ENCODE results near the gene SEMA4C. TPM values are rescaled to one million over a fixed set of nuclear protein-coding genes. Genes with fewer than 3 reads are reported as not detected.

SEMA4C gene
- total and polyA plus RNA-seq, 2 of the 4 experiments (the other 2 are of a cell fraction) = 15.8 to 24.3 TPM

DNA sequence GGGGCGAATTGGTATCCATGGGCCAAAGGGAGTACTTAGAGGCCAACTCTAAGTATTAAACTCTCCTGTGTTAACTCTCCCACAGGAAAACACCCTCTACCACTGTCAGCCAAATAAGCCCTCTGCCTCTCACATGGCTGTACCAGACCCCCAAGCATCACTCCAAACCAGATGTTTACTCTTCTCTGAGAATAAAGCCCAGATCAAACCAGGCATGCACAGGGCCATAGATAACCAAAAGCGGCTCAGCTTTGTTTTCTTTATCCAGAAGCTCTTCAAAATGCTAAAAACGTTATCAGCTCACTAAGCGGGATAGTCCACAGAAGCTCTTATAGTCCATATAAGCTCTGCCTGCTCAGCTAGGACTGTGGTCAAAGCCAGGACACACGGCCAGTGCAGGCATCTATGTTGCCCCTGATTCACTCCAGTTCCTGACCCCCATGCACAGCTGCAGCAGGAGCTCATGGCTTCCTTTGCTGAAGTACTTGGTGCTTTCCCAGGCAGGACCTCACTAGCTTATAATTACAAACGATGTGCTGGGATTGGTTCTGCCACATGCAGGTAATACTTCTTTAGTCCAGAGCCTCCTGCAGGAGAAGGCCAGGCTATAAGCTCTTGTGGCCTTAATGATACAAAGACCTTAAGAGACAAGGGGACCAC, 21.0 kb upstream of the SEMA4C start:
- H3K4ac ChIP-seq (ENCODE audit: low read depth, low read length) = peak overlapping the region; percentile 89
- H2BK120ac ChIP-seq (ENCODE audit: low read depth, low read length) = peak overlapping the region; percentile 87
- ChIA-PET POLR2A (ENCODE audit: unreplicated experiment) (no interaction called here), CTCF (no interaction called here)
- peaks cover 13% of the 10 kb centered on the region for H3K9me1 ChIP-seq (ENCODE audit: insufficient read depth, low read length)
- peak overlapping the region; percentile 37 to 55; a peak in 2 of 4 replicates for H4K8ac ChIP-seq (ENCODE audit: low read depth in 2 of 2, low read length in 2 of 2)
- no peak overlapping the region for H3K23ac ChIP-seq (ENCODE audit: low read depth, low read length)
- H3K4me2 ChIP-seq (ENCODE audit: low read depth, low read length) = no peak overlapping the region; the same call in 1 of the 2 replicates
- BruUV-seq (replicated peaks) = no TSS peak
- H3K9me3 ChIP-seq (ENCODE audit: control insufficient read depth, insufficient read depth, low read length) = no peaks in the 10 kb centered on the region
- H4K91ac ChIP-seq (ENCODE audit: insufficient read depth, low read depth, low read length) = peak overlapping the region; percentile 74; the same call in 1 of the 2 replicates
- H3K56ac ChIP-seq (ENCODE audit: extremely low read depth, insufficient read depth, low read length) = no peak overlapping the region
- WGBS, 2 experiments (ENCODE audit: extremely low coverage in 2 of 2, insufficient read length in 1 of 2) = 44% methylated on average over 4 of the region's 6 CpGs; no CpG with 5 or more reads in 1 of the 2 experiments
- no peaks in the 10 kb centered on the region for H3K79me1 ChIP-seq (ENCODE audit: low read depth in 1 of 2, low read length in 2 of 2)
- H3K27ac ChIP-seq (ENCODE audit: insufficient read depth, low read length) = no peak overlapping the region
- H3K4me1 ChIP-seq (ENCODE audit: control insufficient read depth, insufficient read depth, low read length) = peaks cover 14% of the 10 kb centered on the region
- DNase-seq (peak; percentile 43), ATAC-seq (ENCODE audit: low read depth) (no peak)
- H2AFZ ChIP-seq (replicated peaks; ENCODE audit: low read length, poor library complexity) = peak overlapping the region; percentile 80
- H3K9ac ChIP-seq (ENCODE audit: low read depth, low read length) = no peak overlapping the region
- peak overlapping the region; percentile 71 for H2AK5ac ChIP-seq (ENCODE audit: low read depth, low read length)
- H3K4me3 ChIP-seq (ENCODE audit: insufficient read depth, low read depth, low read length) = no peak overlapping the region
- no peaks in the 10 kb centered on the region for H4K20me1 ChIP-seq (ENCODE audit: insufficient read depth, low read length)
- H3K27me3 ChIP-seq (ENCODE audit: control insufficient read depth, insufficient read depth, low read length) = no peaks in the 10 kb centered on the region; the same call in 1 of the 2 replicates
- H4K5ac ChIP-seq (ENCODE audit: low read depth, low read length) = no peak overlapping the region; the same call in 1 of the 2 replicates
- no peak overlapping the region for H2BK5ac ChIP-seq (ENCODE audit: low read depth, low read length, poor library complexity, severe bottlenecking)
- peak overlapping the region; percentile 50; the same call in 1 of the 2 replicates for H2BK20ac ChIP-seq (ENCODE audit: low read depth, low read length)
- peak overlapping the region; percentile 11 for H2AK9ac ChIP-seq (replicated peaks; ENCODE audit: low read depth, low read length, poor library complexity)
- in situ Hi-C loops (cut with MboI; ENCODE audit: low sequenced_read_pairs) (no loop called here), dilution Hi-C loops (cut with HindIII; ENCODE audit: low sequenced_read_pairs, unreplicated experiment) (no loop called here), intact Hi-C loops (cut with micrococcal nuclease) (no loop called here)
- H2BK15ac ChIP-seq (ENCODE audit: low read depth, low read length) = 0 out of 3 replicates have a peak overlapping the region, but pooled peaks have one; percentile 26
- H3K36me3 ChIP-seq (ENCODE audit: control insufficient read depth, insufficient read depth, low read length) = no peaks in the 10 kb centered on the region
- H3K18ac ChIP-seq (ENCODE audit: low read depth, low read length) = no peak overlapping the region
- H3K14ac ChIP-seq (replicated peaks; ENCODE audit: low read depth, low read length) = peak overlapping the region; percentile 96
- no peak for TF ChIP-seq FOS (IDR thresholded peaks at IDR 0.05; ENCODE audit: low read depth, low read length)
- no peak for TF ChIP-seq USF2 (IDR thresholded peaks at IDR 0.05; ENCODE audit: low read depth, low read length)
- TF ChIP-seq MAFK (IDR thresholded peaks at IDR 0.05; ENCODE audit: low read depth, low read length) = no peak
- TF ChIP-seq RAD21 (IDR thresholded peaks at IDR 0.05; ENCODE audit: low read length) = no peak
- TF ChIP-seq POLR2A (IDR thresholded peaks at IDR 0.05; ENCODE audit: low read depth, low read length) = no peak
- no peak for TF ChIP-seq MXI1 (IDR thresholded peaks at IDR 0.05; ENCODE audit: borderline replicate concordance, low read depth, low read length)
- TF ChIP-seq CTCF (conservative IDR thresholded peaks at IDR 0.05; ENCODE audit: low read depth, low read length) = no peak
- TF ChIP-seq BHLHE40 (IDR thresholded peaks at IDR 0.05; ENCODE audit: low read depth, low read length) = no peak
- no peak for TF ChIP-seq RFX5 (IDR thresholded peaks at IDR 0.05; ENCODE audit: low read depth, low read length)
- TF ChIP-seq NFE2L2 (IDR thresholded peaks at IDR 0.05; ENCODE audit: low read depth, low read length) = no peak
- no peak for TF ChIP-seq SMC3 (IDR thresholded peaks at IDR 0.05; ENCODE audit: low read depth, low read length)
- TF ChIP-seq, protein P1, sequence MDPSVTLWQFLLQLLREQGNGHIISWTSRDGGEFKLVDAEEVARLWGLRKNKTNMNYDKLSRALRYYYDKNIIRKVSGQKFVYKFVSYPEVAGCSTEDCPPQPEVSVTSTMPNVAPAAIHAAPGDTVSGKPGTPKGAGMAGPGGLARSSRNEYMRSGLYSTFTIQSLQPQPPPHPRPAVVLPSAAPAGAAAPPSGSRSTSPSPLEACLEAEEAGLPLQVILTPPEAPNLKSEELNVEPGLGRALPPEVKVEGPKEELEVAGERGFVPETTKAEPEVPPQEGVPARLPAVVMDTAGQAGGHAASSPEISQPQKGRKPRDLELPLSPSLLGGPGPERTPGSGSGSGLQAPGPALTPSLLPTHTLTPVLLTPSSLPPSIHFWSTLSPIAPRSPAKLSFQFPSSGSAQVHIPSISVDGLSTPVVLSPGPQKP (IDR thresholded peaks at IDR 0.05; ENCODE audit: borderline replicate concordance, low read depth, low read length) = no peak
- no peak for TF ChIP-seq CHD1 (IDR thresholded peaks at IDR 0.05; ENCODE audit: low read depth, low read length)
- no peak for TF ChIP-seq RCOR1 (IDR thresholded peaks at IDR 0.05; ENCODE audit: insufficient replicate concordance, low read length)
- TF ChIP-seq MAZ (IDR thresholded peaks at IDR 0.05; ENCODE audit: borderline replicate concordance, low read depth, low read length) = no peak
